Naive thymus-derived CD4-positive, alpha-beta T cell (primary cell): ENCODE results near the gene ATAT1. TPM values are rescaled to one million over a fixed set of nuclear protein-coding genes. Genes with fewer than 3 reads are reported as not detected.
A peak's percentile ranks its signal among the peaks of the same experiment; 100 is the strongest.

Source experiments
- ATAC-seq: fragments of 150-1000 bp; cut with Tn5 transposase; 2 replicates; pipeline ENCODE4 v1.10.0; 2021; ENCODE audit warnings: mild to moderate bottlenecking, moderate library complexity
- CTCF ChIA-PET: fragments of 350-600 bp; sonication (Branson Sonifier 250); formaldehyde crosslinking; loops from one replicate; lab custom pipeline; 2021; ENCODE audit warnings: antibody characterized with exemption; lab: Charles Lee
- POLR2A ChIA-PET: fragments of 350-600 bp; sonication (Branson Sonifier 250); formaldehyde crosslinking; loops from one replicate; lab custom pipeline; 2021; ENCODE audit warnings: antibody characterized with exemption, inconsistent platforms; lab: Charles Lee
- DNase-seq, 9 donors: peaks; one replicate each; pipeline versions ENCODE4 v3.0.0 to v3.0.0-alpha.2; 2020 to 2022; ENCODE audit warnings: mixed read lengths in 1 of 9
- H3K27ac ChIP-seq: one replicate; pipeline ENCODE4 v1.7.0; 2013; ENCODE audit warnings: mild to moderate bottlenecking, low read depth, low read length, moderate library complexity
- H3K27me3 ChIP-seq, 2 donors: one replicate each; pipeline ENCODE4 v1.7.0; 2013; ENCODE audit warnings: low read length in 2 of 2, mild to moderate bottlenecking in 2 of 2, moderate library complexity in 2 of 2; ENCODE audit not compliant: control insufficient read depth in 2 of 2, insufficient read depth in 2 of 2
- H3K36me3 ChIP-seq, 3 experiments: 1 replicate in 2 of 3; 2 replicates in 1 of 3; pipeline ENCODE4 v1.7.0; 2013; ENCODE audit warnings: low read length in 3 of 3, mild to moderate bottlenecking in 3 of 3, moderate library complexity in 1 of 3; ENCODE audit not compliant: insufficient read depth in 3 of 3, control insufficient read depth in 2 of 3
- H3K4me1 ChIP-seq, 2 donors: one replicate each; pipeline ENCODE4 v1.7.0; 2013; ENCODE audit warnings: low read length in 2 of 2, mild to moderate bottlenecking in 2 of 2, moderate library complexity in 1 of 2; ENCODE audit not compliant: control insufficient read depth in 2 of 2, insufficient read depth in 2 of 2
- H3K4me3 ChIP-seq: 2 replicates; pipeline ENCODE4 v1.7.0; 2013; ENCODE audit warnings: mild to moderate bottlenecking, low read length
- H3K9me3 ChIP-seq, 3 experiments: 1 replicate in 2 of 3; 2 replicates in 1 of 3; pipeline ENCODE4 v1.7.0; 2013; ENCODE audit warnings: low read length in 3 of 3; ENCODE audit not compliant: control insufficient read depth in 2 of 3
- H3K27ac Mint-ChIP-seq, 9 donors: one replicate each; pipeline ENCODE4 v1.8.0; 2020 to 2022; ENCODE audit warnings: mixed read lengths in 9 of 9, mild to moderate bottlenecking in 8 of 9, moderate library complexity in 5 of 9, inconsistent platforms in 2 of 9
- H3K27me3 Mint-ChIP-seq, 5 donors: one replicate each; pipeline ENCODE4 v1.8.0; 2021 to 2022; ENCODE audit warnings: mixed read lengths in 5 of 5, mild to moderate bottlenecking in 1 of 5
- H3K36me3 Mint-ChIP-seq, 5 donors: one replicate each; pipeline ENCODE4 v1.8.0; 2020 to 2022; ENCODE audit warnings: mixed read lengths in 5 of 5, mild to moderate bottlenecking in 3 of 5, inconsistent platforms in 1 of 5
- H3K4me1 Mint-ChIP-seq, 7 donors: one replicate each; pipeline ENCODE4 v1.8.0; 2020 to 2022; ENCODE audit warnings: mixed read lengths in 7 of 7, mild to moderate bottlenecking in 3 of 7, inconsistent platforms in 1 of 7
- H3K4me3 Mint-ChIP-seq, 10 donors: one replicate each; pipeline ENCODE4 v1.8.0; 2020 to 2022; ENCODE audit warnings: mild to moderate bottlenecking in 10 of 10, mixed read lengths in 10 of 10, moderate library complexity in 6 of 10, inconsistent platforms in 2 of 10
- H3K9me3 Mint-ChIP-seq, 11 donors: one replicate each; pipeline ENCODE4 v1.8.0; 2020 to 2022; ENCODE audit warnings: mixed read lengths in 11 of 11, mild to moderate bottlenecking in 4 of 11, inconsistent platforms in 1 of 11, moderate library complexity in 1 of 11
- intact Hi-C, 2 donors: fragments of 100-400 bp; cut with micrococcal nuclease; formaldehyde crosslinking; loops; one replicate each; pipeline ENCODE4 v1.15.1; 2023
- polyA plus RNA-seq, 2 donors: library from polyadenylated mRNA; unstranded; fragments of 300-500 nt; fragmentation: Illumina TruSeq; gene quantifications; one replicate each; pipeline ENCODE4 v1.2.3, GENCODE V29; 2021
- total RNA-seq, 6 experiments: library from RNA in 5 of 6; stranded (reverse) in 5 of 6; gene quantifications; 1 replicate in 5 of 6; 2 replicates in 1 of 6; pipeline ENCODE4 v1.2.3 and lab custom pipeline; 2021 to 2026

ATAT1 gene
- total and polyA plus RNA-seq, 7 experiments from 2014 or later = 1.3 to 12.0 (median 9.0) TPM

GRCh38 chr6:30635834-30636233, 9.2 kb downstream of the ATAT1 start:
- ChIA-PET CTCF (interaction anchor here (0.6 kb wide), 1 partner anchor 1020 kb away, joined by 3 read pairs; the partner anchor contains the start of gene APOM), POLR2A (interaction anchor here (0.5 to 1.3 kb wide), 2 partner anchors 21 to 23 kb away, joined by 3 to 4 read pairs; no protein-coding TSS in a partner anchor)
- peaks cover 0 to 2% of the 10 kb centered on the region in 2 donors for H3K4me1 ChIP-seq
- H3K27me3 ChIP-seq = no peaks in the 10 kb centered on the region
- no peak overlapping the region for H3K27ac ChIP-seq
- Mint-ChIP-seq H3K4me3 (no peak overlapping the region), H3K36me3 (peaks cover 0 to 28% (median 21%) of the 10 kb centered on the region in 5 donors), H3K4me1 (peaks cover 1 to 14% (median 7%) of the 10 kb centered on the region in 7 donors), H3K27ac (no peak overlapping the region), H3K9me3 (peaks cover 0 to 1% (median 0%) of the 10 kb centered on the region in 11 donors), H3K27me3 (no peaks in the 10 kb centered on the region)
- peaks cover 0 to 10% (median 0%) of the 10 kb centered on the region in 3 experiments for H3K36me3 ChIP-seq
- ATAC-seq (no peak), DNase-seq (no peak)
- intact Hi-C loops = no loop called here
- no peaks in the 10 kb centered on the region for H3K9me3 ChIP-seq
- no peak overlapping the region for H3K4me3 ChIP-seq

DNA sequence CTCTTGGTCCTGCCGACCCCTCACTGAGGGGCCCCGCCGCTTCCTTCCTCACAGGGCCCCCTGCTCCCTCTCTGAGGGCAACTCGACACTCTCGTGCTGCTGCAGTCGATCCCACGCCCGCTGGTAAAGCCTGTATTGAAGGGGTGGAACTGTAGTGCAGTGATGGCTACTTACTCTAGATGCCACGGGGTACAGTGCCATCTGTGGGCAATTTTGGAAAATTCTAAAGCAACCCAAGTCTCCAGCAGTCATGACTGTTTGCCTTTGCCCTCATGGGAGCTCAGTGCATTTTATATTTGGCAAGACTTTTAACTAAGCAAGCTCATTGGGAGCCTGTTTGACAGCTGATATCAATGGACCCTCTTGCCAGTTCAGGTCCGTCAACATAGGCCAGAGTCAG, 13.8 kb downstream of the ATAT1 start:
- peaks cover 0 to 12% (median 12%) of the 10 kb centered on the region in 5 donors for H3K36me3 Mint-ChIP-seq
- Histone ChIP-seq H3K4me1 (peaks cover 0 to 9% of the 10 kb centered on the region in 2 donors), H3K36me3 (peaks cover 0 to 10% (median 0%) of the 10 kb centered on the region in 3 experiments), H3K4me3 (no peak overlapping the region), H3K9me3 (no peaks in the 10 kb centered on the region), H3K27ac (peak overlapping the region; percentile 11), H3K27me3 (no peaks in the 10 kb centered on the region)
- ATAC-seq (peak; percentile 70), DNase-seq (peak in 3 of 9 donors; percentile 2 to 24 (median 15))
- H3K4me3 Mint-ChIP-seq = no peak overlapping the region
- no peaks in the 10 kb centered on the region for H3K27me3 Mint-ChIP-seq
- H3K4me1 Mint-ChIP-seq = peaks cover 13 to 32% (median 25%) of the 10 kb centered on the region in 7 donors
- peak overlapping the region in 7 of 9 donors; percentile 3 to 77 (median 43) for H3K27ac Mint-ChIP-seq
- CTCF ChIA-PET = interaction anchor here (0.6 to 2.1 kb wide), 10 partner anchors 27 to 485 kb away, joined by 3 to 6 read pairs (median 3); no protein-coding TSS in a partner anchor
- no peaks in the 10 kb centered on the region for H3K9me3 Mint-ChIP-seq
- intact Hi-C loops = no loop called here
- POLR2A ChIA-PET = interaction anchor here (0.6 to 1.6 kb wide), 4 partner anchors 12 to 71 kb away, joined by 3 to 8 read pairs (median 5); partner anchors contain the start of genes MRPS18B and PPP1R10

GRCh38 chr6:30641048-30641447, 14.4 kb downstream of the ATAT1 start:
- Histone ChIP-seq H3K27ac (peak overlapping the region; percentile 11), H3K27me3 (no peaks in the 10 kb centered on the region), H3K36me3 (peaks cover 0 to 10% (median 0%) of the 10 kb centered on the region in 3 experiments), H3K9me3 (no peaks in the 10 kb centered on the region), H3K4me1 (peaks cover 0 to 11% of the 10 kb centered on the region in 2 donors), H3K4me3 (no peak overlapping the region)
- peak overlapping the region in 7 of 10 donors; percentile 1 to 57 (median 15) for H3K4me3 Mint-ChIP-seq
- ChIA-PET POLR2A (interaction anchor here (0.6 to 1.6 kb wide), 9 partner anchors 11 to 150 kb away, joined by 3 to 8 read pairs (median 3); partner anchors contain the start of genes MRPS18B and PPP1R10), CTCF (interaction anchor here (0.6 to 2.1 kb wide), 11 partner anchors 28 to 485 kb away, joined by 3 to 6 read pairs (median 3); partner anchors contain the start of gene DHX16)
- H3K36me3 Mint-ChIP-seq = peaks cover 0 to 8% (median 6%) of the 10 kb centered on the region in 5 donors
- DNase-seq = peak in 1 of 9 donors; percentile 12
- H3K4me1 Mint-ChIP-seq = peaks cover 19 to 34% (median 31%) of the 10 kb centered on the region in 7 donors
- no peaks in the 10 kb centered on the region for H3K27me3 Mint-ChIP-seq
- peak overlapping the region in 8 of 9 donors; percentile 27 to 89 (median 62) for H3K27ac Mint-ChIP-seq
- ATAC-seq = no peak
- no peaks in the 10 kb centered on the region for H3K9me3 Mint-ChIP-seq
- intact Hi-C loops = no loop called here

- intact Hi-C loops = no loop called here
- Mint-ChIP-seq H3K9me3 (no peaks in the 10 kb centered on the region), H3K36me3 (peaks cover 0 to 8% (median 3%) of the 10 kb centered on the region in 5 donors), H3K27me3 (no peaks in the 10 kb centered on the region), H3K4me1 (peaks cover 27 to 49% (median 46%) of the 10 kb centered on the region in 7 donors), H3K4me3 (no peak overlapping the region), H3K27ac (peak overlapping the region in 1 of 9 donors; percentile 18)
- H3K27ac ChIP-seq = no peak overlapping the region
- peaks cover 0 to 16% (median 0%) of the 10 kb centered on the region in 3 experiments for H3K36me3 ChIP-seq
- no peaks in the 10 kb centered on the region for H3K27me3 ChIP-seq
- no peak overlapping the region for H3K4me3 ChIP-seq
- no peaks in the 10 kb centered on the region for H3K9me3 ChIP-seq
- H3K4me1 ChIP-seq = peaks cover 11 to 26% of the 10 kb centered on the region in 2 donors
- POLR2A ChIA-PET = interaction anchor here (1.3 to 3.8 kb wide), 2 partner anchors 26 to 28 kb away, joined by 3 to 22 read pairs; partner anchors contain the start of gene MRPS18B
- ATAC-seq (no peak), DNase-seq (no peak)
- CTCF ChIA-PET = no interaction called here
Observed at GRCh38 chr6:30643656-30644055, 17.0 kb downstream of the ATAT1 start.

GRCh38 chr6:30644769-30645168, 18.1 kb downstream of the ATAT1 start:
- H3K27me3 ChIP-seq = no peaks in the 10 kb centered on the region
- intact Hi-C loops = loop anchor here in 1 of 2 donors (5.0 kb wide), 1 partner anchor 513 kb away; the partner anchor contains the start of genes CCHCR1 and TCF19
- H3K27me3 Mint-ChIP-seq = no peaks in the 10 kb centered on the region
- H3K4me1 Mint-ChIP-seq = peaks cover 30 to 52% (median 46%) of the 10 kb centered on the region in 7 donors
- H3K36me3 Mint-ChIP-seq = peaks cover 0 to 8% (median 5%) of the 10 kb centered on the region in 5 donors
- H3K27ac ChIP-seq = no peak overlapping the region
- CTCF ChIA-PET = interaction anchor here (0.7 to 1.5 kb wide), 2 partner anchors 48 to 113 kb away, joined by 3 read pairs; no protein-coding TSS in a partner anchor
- ATAC-seq (no peak), DNase-seq (no peak)
- H3K36me3 ChIP-seq = peaks cover 0 to 16% (median 0%) of the 10 kb centered on the region in 3 experiments
- no peaks in the 10 kb centered on the region for H3K9me3 ChIP-seq
- peak overlapping the region in 4 of 9 donors; percentile 18 to 93 (median 71) for H3K27ac Mint-ChIP-seq
- H3K4me1 ChIP-seq = peaks cover 11 to 26% of the 10 kb centered on the region in 2 donors
- H3K4me3 ChIP-seq = no peak overlapping the region
- H3K9me3 Mint-ChIP-seq = no peaks in the 10 kb centered on the region
- H3K4me3 Mint-ChIP-seq = peak overlapping the region in 1 of 10 donors; percentile 6
- POLR2A ChIA-PET = interaction anchor here (0.7 to 3.8 kb wide), 5 partner anchors 25 to 47 kb away, joined by 3 to 22 read pairs (median 3); partner anchors contain the start of genes MRPS18B and PPP1R10

DNA sequence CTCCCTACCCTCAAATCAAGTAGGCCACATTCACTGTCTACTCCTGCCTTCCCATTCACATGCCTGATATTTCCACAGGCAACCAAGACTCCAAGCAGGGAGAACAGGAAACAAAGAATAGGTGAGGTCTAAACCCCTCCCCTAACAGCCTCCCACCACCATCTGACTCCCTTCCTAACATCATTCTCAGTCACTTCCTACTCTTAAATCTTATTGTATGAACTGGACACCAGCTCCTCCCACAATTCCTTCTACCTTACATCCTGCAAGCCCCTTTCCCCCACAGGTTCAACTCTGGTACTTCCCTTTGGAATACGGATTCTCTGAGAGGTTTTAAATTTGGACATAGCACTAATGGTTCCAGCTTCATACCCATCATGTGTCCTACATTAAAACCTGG, 19.3 kb downstream of the ATAT1 start:
- no peak overlapping the region for H3K4me3 ChIP-seq
- POLR2A ChIA-PET = interaction anchor here (0.6 to 3.8 kb wide), 7 partner anchors 8 to 101 kb away, joined by 3 to 22 read pairs (median 5); partner anchors contain the start of genes MRPS18B and PPP1R10
- CTCF ChIA-PET = no interaction called here

More for the DNA sequence above, 19.3 kb downstream of the ATAT1 start:
- Mint-ChIP-seq H3K4me3 (peak overlapping the region in 8 of 10 donors; percentile 82 to 93 (median 88)), H3K9me3 (no peaks in the 10 kb centered on the region), H3K4me1 (peaks cover 27 to 45% (median 38%) of the 10 kb centered on the region in 7 donors), H3K27me3 (no peaks in the 10 kb centered on the region), H3K27ac (peak overlapping the region; percentile 27 to 93 (median 80)), H3K36me3 (peaks cover 0 to 9% (median 7%) of the 10 kb centered on the region in 5 donors)
- H3K36me3 ChIP-seq = peaks cover 0 to 20% (median 2%) of the 10 kb centered on the region in 3 experiments
- H3K27ac ChIP-seq = peak overlapping the region; percentile 91
- no peaks in the 10 kb centered on the region for H3K9me3 ChIP-seq
- H3K4me1 ChIP-seq = peaks cover 11 to 22% of the 10 kb centered on the region in 2 donors
- no peaks in the 10 kb centered on the region for H3K27me3 ChIP-seq
- DNase-seq (no peak), ATAC-seq (no peak)
- intact Hi-C loops = loop anchor here (2.0 to 5.0 kb wide), 2 partner anchors 19 to 511 kb away; partner anchors contain the start of genes ATAT1 (in 1 of the 2), CCHCR1 (in 1 of the 2) and TCF19 (in 1 of the 2)
